Measurements from ENCODE around the gene PRMT7.

DNA sequence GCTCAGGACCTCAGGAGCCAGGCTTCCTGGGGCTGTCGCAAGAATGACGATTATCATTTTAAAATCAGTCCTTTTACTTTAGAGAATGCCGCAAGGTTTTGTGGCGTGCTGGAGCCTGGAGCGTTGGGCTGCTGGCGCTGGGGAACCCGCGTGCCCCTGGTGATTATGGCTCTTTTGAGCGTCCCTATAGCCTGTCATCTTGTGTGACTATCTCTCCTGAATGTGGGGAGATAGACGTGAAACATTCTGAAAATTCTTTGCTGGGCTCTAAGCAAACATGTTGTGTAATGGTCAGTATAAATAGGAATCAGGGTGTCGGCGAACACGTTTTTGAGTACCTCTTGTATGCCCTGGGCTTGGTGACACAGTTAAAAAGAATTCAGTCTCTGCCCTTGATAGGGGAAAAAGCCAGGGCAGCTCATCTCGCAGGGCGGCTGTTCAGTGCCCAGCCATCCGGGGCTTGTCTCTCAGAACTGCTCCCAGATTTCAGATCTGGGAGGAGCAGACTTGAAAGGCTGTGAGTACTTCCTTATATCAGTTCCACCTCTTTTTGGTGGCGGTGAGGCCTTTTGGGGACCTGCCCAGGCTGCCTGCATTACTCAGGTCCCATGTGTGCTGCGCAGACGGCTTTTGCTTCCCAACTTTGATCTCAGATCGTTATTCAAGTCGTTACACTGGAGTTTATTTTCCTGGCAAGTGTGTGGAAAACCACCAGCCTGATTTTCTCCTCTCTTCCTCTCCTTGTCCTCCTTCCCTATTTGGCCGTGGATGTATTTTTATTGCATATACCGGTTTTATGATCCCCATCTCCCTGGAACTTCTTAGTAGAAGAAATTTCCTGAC, 45.5 kb upstream of the PRMT7 start:
- TF ChIP-seq EZH2phosphoT487 (conservative IDR thresholded peaks at IDR 0.05; ENCODE audit: low read length), result no peak
- TF ChIP-seq, protein P1, sequence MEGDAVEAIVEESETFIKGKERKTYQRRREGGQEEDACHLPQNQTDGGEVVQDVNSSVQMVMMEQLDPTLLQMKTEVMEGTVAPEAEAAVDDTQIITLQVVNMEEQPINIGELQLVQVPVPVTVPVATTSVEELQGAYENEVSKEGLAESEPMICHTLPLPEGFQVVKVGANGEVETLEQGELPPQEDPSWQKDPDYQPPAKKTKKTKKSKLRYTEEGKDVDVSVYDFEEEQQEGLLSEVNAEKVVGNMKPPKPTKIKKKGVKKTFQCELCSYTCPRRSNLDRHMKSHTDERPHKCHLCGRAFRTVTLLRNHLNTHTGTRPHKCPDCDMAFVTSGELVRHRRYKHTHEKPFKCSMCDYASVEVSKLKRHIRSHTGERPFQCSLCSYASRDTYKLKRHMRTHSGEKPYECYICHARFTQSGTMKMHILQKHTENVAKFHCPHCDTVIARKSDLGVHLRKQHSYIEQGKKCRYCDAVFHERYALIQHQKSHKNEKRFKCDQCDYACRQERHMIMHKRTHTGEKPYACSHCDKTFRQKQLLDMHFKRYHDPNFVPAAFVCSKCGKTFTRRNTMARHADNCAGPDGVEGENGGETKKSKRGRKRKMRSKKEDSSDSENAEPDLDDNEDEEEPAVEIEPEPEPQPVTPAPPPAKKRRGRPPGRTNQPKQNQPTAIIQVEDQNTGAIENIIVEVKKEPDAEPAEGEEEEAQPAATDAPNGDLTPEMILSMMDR (IDR thresholded peaks at IDR 0.05; ENCODE audit: insufficient read depth, low read length, poor library complexity, severe bottlenecking), result no peak
